ENCODE results near the gene HEPACAM2.

HEPACAM2 gene

GRCh38 chr7:93140582-93141191 is 85.6 kb downstream of the HEPACAM2 start:
- in situ Hi-C loops (cut with HindIII; ENCODE audit: low pct_ligation_motif_present, low sequenced_read_pairs), result no loop called here
- no peak for DNase-seq
- H3K4me3 ChIP-seq (ENCODE audit: low read depth, low read length), result no peak overlapping the region
- no peak overlapping the region for H3K27ac ChIP-seq
- no peaks in the 10 kb centered on the region for H3K36me3 ChIP-seq (replicated peaks)
- no peaks in the 10 kb centered on the region for H3K27me3 ChIP-seq (replicated peaks)
- TF ChIP-seq, protein P1, sequence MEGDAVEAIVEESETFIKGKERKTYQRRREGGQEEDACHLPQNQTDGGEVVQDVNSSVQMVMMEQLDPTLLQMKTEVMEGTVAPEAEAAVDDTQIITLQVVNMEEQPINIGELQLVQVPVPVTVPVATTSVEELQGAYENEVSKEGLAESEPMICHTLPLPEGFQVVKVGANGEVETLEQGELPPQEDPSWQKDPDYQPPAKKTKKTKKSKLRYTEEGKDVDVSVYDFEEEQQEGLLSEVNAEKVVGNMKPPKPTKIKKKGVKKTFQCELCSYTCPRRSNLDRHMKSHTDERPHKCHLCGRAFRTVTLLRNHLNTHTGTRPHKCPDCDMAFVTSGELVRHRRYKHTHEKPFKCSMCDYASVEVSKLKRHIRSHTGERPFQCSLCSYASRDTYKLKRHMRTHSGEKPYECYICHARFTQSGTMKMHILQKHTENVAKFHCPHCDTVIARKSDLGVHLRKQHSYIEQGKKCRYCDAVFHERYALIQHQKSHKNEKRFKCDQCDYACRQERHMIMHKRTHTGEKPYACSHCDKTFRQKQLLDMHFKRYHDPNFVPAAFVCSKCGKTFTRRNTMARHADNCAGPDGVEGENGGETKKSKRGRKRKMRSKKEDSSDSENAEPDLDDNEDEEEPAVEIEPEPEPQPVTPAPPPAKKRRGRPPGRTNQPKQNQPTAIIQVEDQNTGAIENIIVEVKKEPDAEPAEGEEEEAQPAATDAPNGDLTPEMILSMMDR (IDR thresholded peaks at IDR 0.05; ENCODE audit: low read depth, low read length, missing control alignments), result no peak

GRCh38 chr7:93138576-93138975 is 87.7 kb downstream of the HEPACAM2 start:
- Histone ChIP-seq H3K27ac (no peak overlapping the region), H3K36me3 (replicated peaks) (peaks cover 7% of the 10 kb centered on the region), H3K27me3 (replicated peaks) (no peaks in the 10 kb centered on the region), H3K4me3 (ENCODE audit: low read depth, low read length) (no peak overlapping the region)
- TF ChIP-seq, protein P1 (IDR thresholded peaks at IDR 0.05; ENCODE audit: low read depth, low read length, missing control alignments), result no peak
- in situ Hi-C loops (cut with HindIII; ENCODE audit: low pct_ligation_motif_present, low sequenced_read_pairs), result no loop called here
- no peak for DNase-seq

Measured in brain microvascular endothelial cell (primary cell).